ENCODE measurements around the gene RELL2. TPM values are rescaled to one million over a fixed set of nuclear protein-coding genes. Genes with fewer than 3 reads are reported as not detected.

The RELL2 gene
- total RNA-seq, 1 donor = 5.1 TPM

- Histone ChIP-seq H3K27me3 (ENCODE audit: insufficient read depth, low read length) (no peaks in the 10 kb centered on the region), H3K4me1 (ENCODE audit: insufficient read depth, low read length) (peaks cover 12% of the 10 kb centered on the region), H2AFZ (ENCODE audit: low read length) (no peak overlapping the region), H3K27ac (ENCODE audit: low read depth, low read length) (no peak overlapping the region), H3K4me2 (ENCODE audit: insufficient read depth, low read length) (no peak overlapping the region), H3K4me3 (ENCODE audit: insufficient read depth, low read length) (no peak overlapping the region), H4K20me1 (ENCODE audit: insufficient read depth, low read length) (peaks cover 27% of the 10 kb centered on the region), H3K9me3 (ENCODE audit: low read depth, low read length) (no peaks in the 10 kb centered on the region), H3K36me3 (ENCODE audit: insufficient read depth, low read length) (peaks cover 43% of the 10 kb centered on the region), H3K79me2 (ENCODE audit: insufficient read depth, low read length) (no peaks in the 10 kb centered on the region)
- TF ChIP-seq, protein P1, sequence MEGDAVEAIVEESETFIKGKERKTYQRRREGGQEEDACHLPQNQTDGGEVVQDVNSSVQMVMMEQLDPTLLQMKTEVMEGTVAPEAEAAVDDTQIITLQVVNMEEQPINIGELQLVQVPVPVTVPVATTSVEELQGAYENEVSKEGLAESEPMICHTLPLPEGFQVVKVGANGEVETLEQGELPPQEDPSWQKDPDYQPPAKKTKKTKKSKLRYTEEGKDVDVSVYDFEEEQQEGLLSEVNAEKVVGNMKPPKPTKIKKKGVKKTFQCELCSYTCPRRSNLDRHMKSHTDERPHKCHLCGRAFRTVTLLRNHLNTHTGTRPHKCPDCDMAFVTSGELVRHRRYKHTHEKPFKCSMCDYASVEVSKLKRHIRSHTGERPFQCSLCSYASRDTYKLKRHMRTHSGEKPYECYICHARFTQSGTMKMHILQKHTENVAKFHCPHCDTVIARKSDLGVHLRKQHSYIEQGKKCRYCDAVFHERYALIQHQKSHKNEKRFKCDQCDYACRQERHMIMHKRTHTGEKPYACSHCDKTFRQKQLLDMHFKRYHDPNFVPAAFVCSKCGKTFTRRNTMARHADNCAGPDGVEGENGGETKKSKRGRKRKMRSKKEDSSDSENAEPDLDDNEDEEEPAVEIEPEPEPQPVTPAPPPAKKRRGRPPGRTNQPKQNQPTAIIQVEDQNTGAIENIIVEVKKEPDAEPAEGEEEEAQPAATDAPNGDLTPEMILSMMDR (IDR thresholded peaks at IDR 0.05; ENCODE audit: extremely low read depth, low read depth, low read length) = peak; percentile 54
- DNase-seq (ENCODE audit: insufficient read length, low spot score, missing footprints) = peak; percentile 97
Measured at GRCh38 chr5:141641634-141642267, 5.0 kb downstream of the RELL2 start.

GRCh38 chr5:141646026-141646425 lies 9.2 kb downstream of the RELL2 start:
- Histone ChIP-seq H2AFZ (ENCODE audit: low read length) (no peak overlapping the region), H3K4me3 (ENCODE audit: insufficient read depth, low read length) (no peak overlapping the region), H3K27ac (ENCODE audit: low read depth, low read length) (no peak overlapping the region), H3K9me3 (ENCODE audit: low read depth, low read length) (no peaks in the 10 kb centered on the region), H3K4me1 (ENCODE audit: insufficient read depth, low read length) (peaks cover 9% of the 10 kb centered on the region), H3K36me3 (ENCODE audit: insufficient read depth, low read length) (peaks cover 61% of the 10 kb centered on the region), H3K27me3 (ENCODE audit: insufficient read depth, low read length) (no peaks in the 10 kb centered on the region), H4K20me1 (ENCODE audit: insufficient read depth, low read length) (peaks cover 15% of the 10 kb centered on the region), H3K79me2 (ENCODE audit: insufficient read depth, low read length) (peaks cover 12% of the 10 kb centered on the region), H3K4me2 (ENCODE audit: insufficient read depth, low read length) (no peak overlapping the region)
- TF ChIP-seq, protein P1 (IDR thresholded peaks at IDR 0.05; ENCODE audit: extremely low read depth, low read depth, low read length) = no peak
- DNase-seq (ENCODE audit: insufficient read length, low spot score, missing footprints) = no peak

DNA sequence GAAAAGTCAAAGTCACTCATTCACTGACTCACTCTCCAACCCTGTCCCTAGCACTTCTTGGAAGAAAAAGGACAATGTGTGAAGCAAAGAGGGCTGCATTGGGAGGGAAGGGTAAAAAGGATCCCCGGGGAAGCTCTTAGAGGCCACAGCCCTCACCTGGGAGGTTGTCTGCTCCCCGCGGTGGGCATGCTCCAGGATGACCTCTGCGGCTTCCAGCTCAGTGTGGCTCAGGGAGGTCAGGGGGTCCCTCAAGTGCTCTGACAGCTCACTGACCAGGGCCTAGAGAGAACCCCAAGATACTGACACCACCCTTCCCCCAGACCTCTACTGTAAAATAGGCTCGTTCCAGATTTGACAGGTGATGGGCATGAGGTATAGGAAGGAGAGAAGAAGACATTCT lies 10.4 kb downstream of the RELL2 start:
- no peak for DNase-seq (ENCODE audit: insufficient read length, low spot score, missing footprints)
- no peaks in the 10 kb centered on the region for H3K9me3 ChIP-seq (ENCODE audit: low read depth, low read length)
- H3K79me2 ChIP-seq (ENCODE audit: insufficient read depth, low read length) = peaks cover 12% of the 10 kb centered on the region
- no peak overlapping the region for H3K4me2 ChIP-seq (ENCODE audit: insufficient read depth, low read length)
- peaks cover 6% of the 10 kb centered on the region for H4K20me1 ChIP-seq (ENCODE audit: insufficient read depth, low read length)
- TF ChIP-seq, protein P1 (IDR thresholded peaks at IDR 0.05; ENCODE audit: extremely low read depth, low read depth, low read length) = no peak
- H2AFZ ChIP-seq (ENCODE audit: low read length) = no peak overlapping the region
- H3K4me3 ChIP-seq (ENCODE audit: insufficient read depth, low read length) = no peak overlapping the region
- H3K27ac ChIP-seq (ENCODE audit: low read depth, low read length) = no peak overlapping the region
- H3K36me3 ChIP-seq (ENCODE audit: insufficient read depth, low read length) = peaks cover 54% of the 10 kb centered on the region
- H3K4me1 ChIP-seq (ENCODE audit: insufficient read depth, low read length) = peaks cover 9% of the 10 kb centered on the region
- H3K27me3 ChIP-seq (ENCODE audit: insufficient read depth, low read length) = no peaks in the 10 kb centered on the region

- peaks cover 8% of the 10 kb centered on the region for H3K4me1 ChIP-seq (ENCODE audit: insufficient read depth, low read length)
- H3K4me2 ChIP-seq (ENCODE audit: insufficient read depth, low read length) = no peak overlapping the region
- H3K27ac ChIP-seq (ENCODE audit: low read depth, low read length) = no peak overlapping the region
- H3K9me3 ChIP-seq (ENCODE audit: low read depth, low read length) = no peaks in the 10 kb centered on the region
- TF ChIP-seq, protein P1 (IDR thresholded peaks at IDR 0.05; ENCODE audit: extremely low read depth, low read depth, low read length) = no peak
- no peaks in the 10 kb centered on the region for H3K27me3 ChIP-seq (ENCODE audit: insufficient read depth, low read length)
- H2AFZ ChIP-seq (ENCODE audit: low read length) = no peak overlapping the region
- H3K4me3 ChIP-seq (ENCODE audit: insufficient read depth, low read length) = no peak overlapping the region
- H3K79me2 ChIP-seq (ENCODE audit: insufficient read depth, low read length) = peaks cover 12% of the 10 kb centered on the region
- no peak for DNase-seq (ENCODE audit: insufficient read length, low spot score, missing footprints)
- H3K36me3 ChIP-seq (ENCODE audit: insufficient read depth, low read length) = peaks cover 50% of the 10 kb centered on the region
- peaks cover 6% of the 10 kb centered on the region for H4K20me1 ChIP-seq (ENCODE audit: insufficient read depth, low read length)
Measured at GRCh38 chr5:141647851-141648250, 11.1 kb downstream of the RELL2 start.
